Keratinocyte (primary cell): ENCODE measurements around the gene STRN4. TPM values are rescaled to one million over a fixed set of nuclear protein-coding genes. Genes with fewer than 3 reads are reported as not detected.
"Not testable (repeated sequence)": the region's sequence is repeated elsewhere in the genome, so short reads cannot be mapped to it uniquely, and the experiment has no call there.

Source experiments
- DNase-seq: peaks from one replicate; pipeline ENCODE4 v3.0.0-alpha.2; 2011; ENCODE audit warnings: low read depth, missing footprints, low spot score
- FAIRE-seq: peaks from 2 replicates; lab custom pipeline; 2011; peaks lifted over from hg19 to GRCh38; lab: Jason Lieb, UNC
- H2AFZ ChIP-seq: 2 replicates; pipeline ENCODE4 v1.6.0; 2012; ENCODE audit warnings: low read length, control low read depth, inconsistent platforms; ENCODE audit not compliant: control insufficient read depth
- H3K27ac ChIP-seq: 2 replicates; pipeline ENCODE4 v1.5.1; 2011; ENCODE audit warnings: low read length; ENCODE audit not compliant: control insufficient read depth, insufficient read depth
- H3K27me3 ChIP-seq: 3 replicates; pipeline ENCODE4 v1.6.0; 2011; ENCODE audit warnings: low read length; ENCODE audit not compliant: control insufficient read depth, insufficient read depth; ENCODE audit errors: extremely low read depth
- H3K36me3 ChIP-seq, 2 experiments: 2 replicates in 1 of 2; 3 replicates in 1 of 2; pipeline ENCODE4 v1.5.1; 2011; ENCODE audit warnings: low read length in 2 of 2, mild to moderate bottlenecking in 1 of 2; ENCODE audit not compliant: control insufficient read depth in 2 of 2, insufficient read depth in 2 of 2; ENCODE audit errors: extremely low read depth in 1 of 2
- H3K4me1 ChIP-seq: 3 replicates; pipeline ENCODE4 v1.5.1; 2011; ENCODE audit warnings: low read length; ENCODE audit not compliant: control insufficient read depth, insufficient read depth; ENCODE audit errors: extremely low read depth
- H3K4me2 ChIP-seq: 3 replicates; pipeline ENCODE4 v1.6.0; 2011; ENCODE audit warnings: low read depth, low read length; ENCODE audit not compliant: control insufficient read depth, insufficient read depth; ENCODE audit errors: extremely low read depth
- H3K4me3 ChIP-seq, 3 experiments: fragments of 200-600 bp in 1 of 3; sonication (generic) in 1 of 3; 2 replicates in 2 of 3; 3 replicates in 1 of 3; pipeline ENCODE4 v1.5.1; 2011 to 2016; ENCODE audit warnings: low read length in 3 of 3, mild to moderate bottlenecking in 3 of 3, control low read depth in 2 of 3, inconsistent platforms in 1 of 3, low read depth in 1 of 3, mixed read lengths in 1 of 3, mixed run types in 1 of 3, moderate library complexity in 1 of 3; ENCODE audit not compliant: control insufficient read depth in 2 of 3, insufficient read depth in 2 of 3; ENCODE audit errors: extremely low read depth in 1 of 3
- H3K79me2 ChIP-seq: 2 replicates; pipeline ENCODE4 v1.6.0; 2012; ENCODE audit warnings: low read length; ENCODE audit not compliant: control insufficient read depth, insufficient read depth
- H3K9ac ChIP-seq: 3 replicates; pipeline ENCODE4 v1.6.0; 2011; ENCODE audit warnings: low read length; ENCODE audit not compliant: control insufficient read depth, insufficient read depth; ENCODE audit errors: extremely low read depth
- H3K9me1 ChIP-seq: 3 replicates; pipeline ENCODE4 v1.6.0; 2011; ENCODE audit warnings: low read length; ENCODE audit not compliant: control insufficient read depth, insufficient read depth; ENCODE audit errors: extremely low read depth
- H3K9me3 ChIP-seq: 2 replicates; pipeline ENCODE4 v1.5.1; 2012; ENCODE audit warnings: low read depth, low read length; ENCODE audit not compliant: control insufficient read depth
- H4K20me1 ChIP-seq: 3 replicates; pipeline ENCODE4 v1.6.0; 2011; ENCODE audit warnings: low read length; ENCODE audit not compliant: control insufficient read depth, insufficient read depth; ENCODE audit errors: extremely low read depth
- EZH2 ChIP-seq: IDR thresholded peaks from one replicate; pipeline ENCODE4 v1.6.1; 2012; ENCODE audit warnings: inconsistent platforms, mild to moderate bottlenecking, low read length, moderate library complexity
- dilution Hi-C: fragments of 300-500 bp; cut with MboI; formaldehyde crosslinking; loops from one replicate; pipeline ENCODE4 v1.7.0; 2020; ENCODE audit warnings: low sequenced_read_pairs; ENCODE audit not compliant: extremely low pct_ligation_motif_present
- polyA plus RNA-seq, 5 experiments: library from polyadenylated mRNA; depleted of rRNA in 3 of 5; stranded (reverse) in 3 of 5; stranded (forward) in 1 of 5; unstranded in 1 of 5; fragments of >200 nt; gene quantifications; 1 replicate in 1 of 5; 2 replicates in 3 of 5; 3 replicates in 1 of 5; pipeline versions ENCODE4 v1.2.1 to v1.2.3, GENCODE V29; 2011 to 2012; ENCODE audit warnings: missing spikeins in 2 of 5, low read depth in 1 of 5, low replicate concordance in 1 of 5
- TF ChIP-seq, protein P1 (sequence below), 3 experiments: IDR thresholded peaks in 1 of 3; conservative IDR thresholded peaks in 1 of 3; optimal IDR thresholded peaks in 1 of 3; 2 replicates in 2 of 3; 3 replicates in 1 of 3; pipeline versions ENCODE3 to v1.5.1; 2011; ENCODE audit warnings: low read length in 3 of 3, mild to moderate bottlenecking in 3 of 3, moderate library complexity in 2 of 3, control low read depth in 1 of 3, inconsistent platforms in 1 of 3; ENCODE audit not compliant: insufficient read depth in 2 of 3; ENCODE audit errors: extremely low read depth in 1 of 3

STRN4 gene
- polyA plus RNA-seq, 1 donor (not counting 4 experiments of a cell fraction or from before 2014, with no cell fraction given) = 37.3 TPM

- Histone ChIP-seq H3K4me2 (peak overlapping the region; percentile 94), H3K9me3 (no peaks in the 10 kb centered on the region), H3K27ac (peak overlapping the region; percentile 92), H2AFZ (peak overlapping the region; percentile 61), H3K9me1 (no peaks in the 10 kb centered on the region), H3K36me3 (peaks cover 2 to 15% of the 10 kb centered on the region in 2 experiments), H3K4me1 (peaks cover 17% of the 10 kb centered on the region), H3K27me3 (no peaks in the 10 kb centered on the region), H4K20me1 (no peaks in the 10 kb centered on the region), H3K9ac (peak overlapping the region; percentile 85), H3K79me2 (peaks cover 28% of the 10 kb centered on the region), H3K4me3 (peak overlapping the region; percentile 86 to 96 (median 90))
- dilution Hi-C loops = no loop called here
- DNase-seq (no peak), FAIRE-seq (peak; percentile 5)
- TF ChIP-seq, protein P1, sequence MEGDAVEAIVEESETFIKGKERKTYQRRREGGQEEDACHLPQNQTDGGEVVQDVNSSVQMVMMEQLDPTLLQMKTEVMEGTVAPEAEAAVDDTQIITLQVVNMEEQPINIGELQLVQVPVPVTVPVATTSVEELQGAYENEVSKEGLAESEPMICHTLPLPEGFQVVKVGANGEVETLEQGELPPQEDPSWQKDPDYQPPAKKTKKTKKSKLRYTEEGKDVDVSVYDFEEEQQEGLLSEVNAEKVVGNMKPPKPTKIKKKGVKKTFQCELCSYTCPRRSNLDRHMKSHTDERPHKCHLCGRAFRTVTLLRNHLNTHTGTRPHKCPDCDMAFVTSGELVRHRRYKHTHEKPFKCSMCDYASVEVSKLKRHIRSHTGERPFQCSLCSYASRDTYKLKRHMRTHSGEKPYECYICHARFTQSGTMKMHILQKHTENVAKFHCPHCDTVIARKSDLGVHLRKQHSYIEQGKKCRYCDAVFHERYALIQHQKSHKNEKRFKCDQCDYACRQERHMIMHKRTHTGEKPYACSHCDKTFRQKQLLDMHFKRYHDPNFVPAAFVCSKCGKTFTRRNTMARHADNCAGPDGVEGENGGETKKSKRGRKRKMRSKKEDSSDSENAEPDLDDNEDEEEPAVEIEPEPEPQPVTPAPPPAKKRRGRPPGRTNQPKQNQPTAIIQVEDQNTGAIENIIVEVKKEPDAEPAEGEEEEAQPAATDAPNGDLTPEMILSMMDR (optimal IDR thresholded peaks at IDR 0.05 in 1 of 3, IDR thresholded peaks at IDR 0.05 in 1 of 3, conservative IDR thresholded peaks at IDR 0.05 in 1 of 3; ENCODE audit: extremely low read depth in 1 of 3, insufficient read depth in 2 of 3, low read length in 3 of 3) = no peak
- no peak for TF ChIP-seq EZH2
Observed at GRCh38 chr19:46713781-46714443, 32.3 kb downstream of the STRN4 start.

- DNase-seq, dilution Hi-C loops, H3K9me3 ChIP-seq, H3K4me2 ChIP-seq, H3K9ac ChIP-seq, H4K20me1 ChIP-seq, H3K27ac ChIP-seq, H3K27me3 ChIP-seq, H2AFZ ChIP-seq, H3K9me1 ChIP-seq, FAIRE-seq, H3K4me3 ChIP-seq: not testable (repeated sequence)
- H3K79me2 ChIP-seq = peaks cover 28% of the 10 kb centered on the region
- H3K4me1 ChIP-seq = peaks cover 13% of the 10 kb centered on the region
- H3K36me3 ChIP-seq = peaks cover 0 to 18% of the 10 kb centered on the region in 2 experiments
Observed at GRCh38 chr19:46712768-46713338, 33.4 kb downstream of the STRN4 start.
